Gastroesophageal sphincter (tissue), 2 donors: ENCODE results near the gene RPL3.

Source experiments
- EP300 ChIP-seq: sonication (generic); formaldehyde crosslinking; IDR thresholded peaks from one replicate; pipeline ENCODE4 v1.6.1; 2017; ENCODE audit warnings: antibody characterized with exemption, mild to moderate bottlenecking
- POLR2AphosphoS5 ChIP-seq: sonication (generic); formaldehyde crosslinking; IDR thresholded peaks from one replicate; pipeline ENCODE4 v1.6.1; 2017; ENCODE audit warnings: antibody characterized with exemption

- TF ChIP-seq EP300 (no peak), POLR2AphosphoS5 (no peak)
Observed at GRCh38 chr22:39318507-39319283, 728 bp downstream of the RPL3 start.
